Activated CD4-positive, alpha-beta T cell treated with anti-CD3 and anti-CD28 coated beads, Interleukin-2, amount 10 ng/mL, durations not matched to agents 24 days and 14 days (primary cell): ENCODE results near the gene AHNAK. TPM values are rescaled to one million over a fixed set of nuclear protein-coding genes. Genes with fewer than 3 reads are reported as not detected.
A peak's percentile ranks its signal among the peaks of the same experiment; 100 is the strongest.

Source experiments
- DNase-seq: peaks from one replicate; pipeline ENCODE4 v3.0.0; 2022
- H3K27ac Mint-ChIP-seq: one replicate; pipeline ENCODE4 v1.8.0; 2022; ENCODE audit warnings: mild to moderate bottlenecking, mixed read lengths
- H3K27me3 Mint-ChIP-seq: one replicate; pipeline ENCODE4 v1.8.0; 2022; ENCODE audit warnings: mixed read lengths
- H3K36me3 Mint-ChIP-seq: one replicate; pipeline ENCODE4 v1.8.0; 2022; ENCODE audit warnings: low read depth, mild to moderate bottlenecking, mixed read lengths
- H3K4me1 Mint-ChIP-seq: one replicate; pipeline ENCODE4 v1.8.0; 2021; ENCODE audit warnings: mixed read lengths
- H3K4me3 Mint-ChIP-seq: one replicate; pipeline ENCODE4 v1.8.0; 2022; ENCODE audit warnings: mild to moderate bottlenecking, moderate library complexity, mixed read lengths
- H3K9me3 Mint-ChIP-seq: one replicate; pipeline ENCODE4 v1.8.0; 2021; ENCODE audit warnings: mixed read lengths
- intact Hi-C: fragments of 100-400 bp; cut with micrococcal nuclease; formaldehyde crosslinking; loops from one replicate; pipeline ENCODE4 v1.15.1; 2023
- total RNA-seq: library from RNA; stranded (reverse); gene quantifications from 2 replicates; pipeline ENCODE4 v1.2.3, GENCODE V29; 2022

The AHNAK gene
- total RNA-seq, 1 donor from 2014 or later: 91.5 TPM

GRCh38 chr11:62435846-62436660 lies 110.6 kb downstream of the AHNAK start:
- H3K4me1 Mint-ChIP-seq: peaks cover 21% of the 10 kb centered on the region
- no peak for DNase-seq
- no peaks in the 10 kb centered on the region for H3K27me3 Mint-ChIP-seq
- H3K36me3 Mint-ChIP-seq: no peaks in the 10 kb centered on the region
- intact Hi-C loops: no loop called here
- H3K9me3 Mint-ChIP-seq: no peaks in the 10 kb centered on the region
- no peak overlapping the region for H3K4me3 Mint-ChIP-seq
- H3K27ac Mint-ChIP-seq: no peak overlapping the region

- no peak for DNase-seq
- Mint-ChIP-seq H3K36me3 (no peaks in the 10 kb centered on the region), H3K4me1 (peaks cover 33% of the 10 kb centered on the region), H3K27ac (no peak overlapping the region), H3K27me3 (no peaks in the 10 kb centered on the region), H3K4me3 (no peak overlapping the region), H3K9me3 (no peaks in the 10 kb centered on the region)
- intact Hi-C loops: no loop called here
These were observed 112.7 kb downstream of the AHNAK start for GRCh38 chr11:62433904-62434276.

GRCh38 chr11:62433141-62433903 lies 113.3 kb downstream of the AHNAK start:
- Mint-ChIP-seq H3K27ac (no peak overlapping the region), H3K36me3 (no peaks in the 10 kb centered on the region), H3K27me3 (no peaks in the 10 kb centered on the region), H3K4me3 (no peak overlapping the region), H3K9me3 (no peaks in the 10 kb centered on the region), H3K4me1 (peaks cover 37% of the 10 kb centered on the region)
- no peak for DNase-seq
- intact Hi-C loops: no loop called here

- no peak for DNase-seq
- Mint-ChIP-seq H3K4me1 (peaks cover 42% of the 10 kb centered on the region), H3K36me3 (no peaks in the 10 kb centered on the region), H3K4me3 (no peak overlapping the region), H3K27ac (no peak overlapping the region), H3K27me3 (no peaks in the 10 kb centered on the region), H3K9me3 (no peaks in the 10 kb centered on the region)
- intact Hi-C loops: no loop called here
These were observed 113.9 kb downstream of the AHNAK start for GRCh38 chr11:62432695-62433094.

GRCh38 chr11:62431171-62431901 lies 115.3 kb downstream of the AHNAK start:
- DNase-seq: no peak
- Mint-ChIP-seq H3K4me3 (no peak overlapping the region), H3K4me1 (peaks cover 54% of the 10 kb centered on the region), H3K9me3 (no peaks in the 10 kb centered on the region), H3K27me3 (no peaks in the 10 kb centered on the region), H3K27ac (no peak overlapping the region), H3K36me3 (no peaks in the 10 kb centered on the region)
- intact Hi-C loops: no loop called here

GRCh38 chr11:62430425-62430824 lies 116.2 kb downstream of the AHNAK start:
- no peak for DNase-seq
- Mint-ChIP-seq H3K27me3 (no peaks in the 10 kb centered on the region), H3K4me1 (peaks cover 52% of the 10 kb centered on the region), H3K4me3 (no peak overlapping the region), H3K27ac (no peak overlapping the region), H3K9me3 (no peaks in the 10 kb centered on the region), H3K36me3 (no peaks in the 10 kb centered on the region)
- intact Hi-C loops: no loop called here

GRCh38 chr11:62428871-62429560 lies 117.6 kb downstream of the AHNAK start:
- intact Hi-C loops: loop anchor here (5.0 to 10.0 kb wide), 3 partner anchors 246 to 1253 kb away; partner anchors contain the start of genes LBHD1, RTN3, SLC3A2 and UBXN1
- Mint-ChIP-seq H3K27ac (peak overlapping the region; percentile 95), H3K27me3 (no peaks in the 10 kb centered on the region), H3K9me3 (no peaks in the 10 kb centered on the region), H3K4me3 (no peak overlapping the region), H3K4me1 (peaks cover 53% of the 10 kb centered on the region), H3K36me3 (no peaks in the 10 kb centered on the region)
- no peak for DNase-seq

- peak overlapping the region; percentile 95 for H3K27ac Mint-ChIP-seq
- H3K9me3 Mint-ChIP-seq: no peaks in the 10 kb centered on the region
- H3K4me1 Mint-ChIP-seq: peaks cover 48% of the 10 kb centered on the region
- H3K4me3 Mint-ChIP-seq: peak overlapping the region; percentile 56
- H3K27me3 Mint-ChIP-seq: peaks cover 5% of the 10 kb centered on the region
- H3K36me3 Mint-ChIP-seq: no peaks in the 10 kb centered on the region
- intact Hi-C loops: loop anchor here (1.0 to 10.0 kb wide), 4 partner anchors 129 to 1255 kb away; partner anchors contain the start of genes LBHD1, RTN3, SLC3A2 and UBXN1
- peak; percentile 74 for DNase-seq
These were observed 118.9 kb downstream of the AHNAK start for GRCh38 chr11:62427630-62428233.

- Mint-ChIP-seq H3K27ac (no peak overlapping the region), H3K4me1 (peaks cover 24% of the 10 kb centered on the region), H3K4me3 (no peak overlapping the region), H3K9me3 (no peaks in the 10 kb centered on the region), H3K36me3 (no peaks in the 10 kb centered on the region), H3K27me3 (peaks cover 5% of the 10 kb centered on the region)
- DNase-seq: no peak
- intact Hi-C loops: loop anchor here (10.0 kb wide), 2 partner anchors 252 to 462 kb away; partner anchors contain the start of genes LBHD1, SLC3A2, UBXN1 and UQCC3
These were observed 123.6 kb downstream of the AHNAK start for GRCh38 chr11:62423012-62423411.

- H3K4me1 Mint-ChIP-seq: peaks cover 15% of the 10 kb centered on the region
- DNase-seq: no peak
- no peak overlapping the region for H3K27ac Mint-ChIP-seq
- no peaks in the 10 kb centered on the region for H3K36me3 Mint-ChIP-seq
- intact Hi-C loops: loop anchor here (10.0 kb wide), 2 partner anchors 253 to 463 kb away; partner anchors contain the start of genes LBHD1, SLC3A2, UBXN1 and UQCC3
- peaks cover 5% of the 10 kb centered on the region for H3K27me3 Mint-ChIP-seq
- no peaks in the 10 kb centered on the region for H3K9me3 Mint-ChIP-seq
- no peak overlapping the region for H3K4me3 Mint-ChIP-seq
These were observed 124.6 kb downstream of the AHNAK start for GRCh38 chr11:62421996-62422395.

GRCh38 chr11:62420882-62421281 lies 125.7 kb downstream of the AHNAK start:
- peaks cover 5% of the 10 kb centered on the region for H3K27me3 Mint-ChIP-seq
- H3K36me3 Mint-ChIP-seq: no peaks in the 10 kb centered on the region
- intact Hi-C loops: loop anchor here (10.0 kb wide), 2 partner anchors 254 to 464 kb away; partner anchors contain the start of genes LBHD1, SLC3A2, UBXN1 and UQCC3
- peaks cover 5% of the 10 kb centered on the region for H3K4me1 Mint-ChIP-seq
- DNase-seq: no peak
- H3K9me3 Mint-ChIP-seq: no peaks in the 10 kb centered on the region
- no peak overlapping the region for H3K4me3 Mint-ChIP-seq
- no peak overlapping the region for H3K27ac Mint-ChIP-seq

- Mint-ChIP-seq H3K4me3 (no peak overlapping the region), H3K9me3 (no peaks in the 10 kb centered on the region), H3K4me1 (peaks cover 5% of the 10 kb centered on the region), H3K27ac (no peak overlapping the region), H3K36me3 (no peaks in the 10 kb centered on the region), H3K27me3 (peaks cover 5% of the 10 kb centered on the region)
- DNase-seq: no peak
- intact Hi-C loops: loop anchor here (10.0 kb wide), 2 partner anchors 255 to 465 kb away; partner anchors contain the start of genes LBHD1, SLC3A2, UBXN1 and UQCC3
These were observed 126.7 kb downstream of the AHNAK start for GRCh38 chr11:62419943-62420342.
